ENCODE data around the gene RINL. TPM values are rescaled to one million over a fixed set of nuclear protein-coding genes. Genes with fewer than 3 reads are reported as not detected.

The RINL gene
- total and polyA plus RNA-seq, 2 of the 8 experiments (the other 6 are each of a cell fraction or from before 2014, with no cell fraction given), result 11.1 to 11.9 TPM

- TF ChIP-seq KDM5A (IDR thresholded peaks at IDR 0.05; ENCODE audit: low read length), result no peak
- TF ChIP-seq EP300 (IDR thresholded peaks at IDR 0.05; ENCODE audit: borderline replicate concordance in 1 of 2, low read depth in 2 of 2, low read length in 2 of 2), result no peak; a peak in 1 of 3 replicates
- peak; percentile 42 for TF ChIP-seq POLR2AphosphoS5 (IDR thresholded peaks at IDR 0.05; ENCODE audit: low read depth, low read length)
- peak; percentile 69; the same call in 1 of the 2 replicates for TF ChIP-seq RBBP5 (IDR thresholded peaks at IDR 0.05; ENCODE audit: borderline replicate concordance, low read depth, low read length)
- TF ChIP-seq EZH2 (IDR thresholded peaks at IDR 0.05; ENCODE audit: low read depth, low read length, severe bottlenecking), result no peak
- TF ChIP-seq TAF1 (IDR thresholded peaks at IDR 0.05; ENCODE audit: low read depth, low read length), result no peak
- peak; percentile 99 for TF ChIP-seq YY1 (IDR thresholded peaks at IDR 0.05; ENCODE audit: low read depth, low read length)
- no peak for TF ChIP-seq GABPA (IDR thresholded peaks at IDR 0.05; ENCODE audit: borderline replicate concordance, insufficient read depth, low read length)
- TF ChIP-seq RNF2 (IDR thresholded peaks at IDR 0.05; ENCODE audit: borderline replicate concordance, low read depth, low read length, missing control alignments, poor library complexity, severe bottlenecking), result no peak
- no peak for TF ChIP-seq JUND (IDR thresholded peaks at IDR 0.05; ENCODE audit: low read length)
- TF ChIP-seq CHD2 (IDR thresholded peaks at IDR 0.05; ENCODE audit: low read length), result peak; percentile 83
- peak; percentile 57; the same call in 1 of the 2 replicates for TF ChIP-seq MAX (IDR thresholded peaks at IDR 0.05)
- no peak for TF ChIP-seq FOSL1 (IDR thresholded peaks at IDR 0.05; ENCODE audit: insufficient read depth, low read depth, low read length)
- peak; percentile 55 for TF ChIP-seq SAP30 (IDR thresholded peaks at IDR 0.05; ENCODE audit: insufficient read depth, insufficient replicate concordance, low read length)
- no peak for TF ChIP-seq EGR1 (IDR thresholded peaks at IDR 0.05; ENCODE audit: borderline replicate concordance, low read depth, low read length)
- no peak for TF ChIP-seq NRF1 (IDR thresholded peaks at IDR 0.05; ENCODE audit: low read depth, low read length)
- TF ChIP-seq CTBP2 (IDR thresholded peaks at IDR 0.05; ENCODE audit: borderline replicate concordance, insufficient read depth, insufficient read length, low read length), result peak; percentile 97
- TF ChIP-seq POU5F1 (IDR thresholded peaks at IDR 0.05; ENCODE audit: low read depth, low read length), result no peak
- TF ChIP-seq TAF7 (optimal IDR thresholded peaks at IDR 0.05; ENCODE audit: borderline replicate concordance, low read depth, low read length), result peak; percentile 40
- peak; percentile 43; the same call in 1 of the 2 replicates for TF ChIP-seq ATF2 (IDR thresholded peaks at IDR 0.05; ENCODE audit: low read length)
- no peak for TF ChIP-seq JUN (IDR thresholded peaks at IDR 0.05; ENCODE audit: low read depth, low read length)
- TF ChIP-seq SIRT6 (IDR thresholded peaks at IDR 0.05; ENCODE audit: low read length), result no peak
Measured at GRCh38 chr19:38899447-38900201, 21.5 kb upstream of the RINL start, which contains the start of the genes NFKBIB and SIRT2 (continued).

Measured in H1 (cell line).